Measurements from ENCODE around the gene SPEG.
A peak's percentile ranks its signal among the peaks of the same experiment; 100 is the strongest.

SPEG gene

DNA sequence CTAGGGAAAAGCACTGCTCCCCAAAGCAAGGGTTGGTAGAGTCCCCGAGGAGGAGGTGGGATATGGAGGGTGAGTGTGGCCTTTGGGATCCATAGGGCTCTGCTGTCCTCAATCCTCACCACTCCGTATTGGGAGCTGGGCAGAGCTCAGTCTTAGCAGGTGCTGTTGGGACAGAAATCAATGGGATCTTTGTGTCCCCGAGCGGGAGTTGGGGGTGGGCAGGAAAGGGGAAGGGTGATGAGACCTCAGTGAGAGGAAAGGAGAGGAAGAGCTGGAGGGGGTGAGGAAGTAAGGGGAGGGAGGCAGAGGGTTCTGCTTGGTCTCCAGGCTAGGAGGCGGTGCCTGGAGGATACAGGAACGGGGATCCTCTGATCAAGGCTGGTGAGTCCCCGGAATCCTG is 82.2 kb downstream of the SPEG start:
- TF ChIP-seq, protein P1, sequence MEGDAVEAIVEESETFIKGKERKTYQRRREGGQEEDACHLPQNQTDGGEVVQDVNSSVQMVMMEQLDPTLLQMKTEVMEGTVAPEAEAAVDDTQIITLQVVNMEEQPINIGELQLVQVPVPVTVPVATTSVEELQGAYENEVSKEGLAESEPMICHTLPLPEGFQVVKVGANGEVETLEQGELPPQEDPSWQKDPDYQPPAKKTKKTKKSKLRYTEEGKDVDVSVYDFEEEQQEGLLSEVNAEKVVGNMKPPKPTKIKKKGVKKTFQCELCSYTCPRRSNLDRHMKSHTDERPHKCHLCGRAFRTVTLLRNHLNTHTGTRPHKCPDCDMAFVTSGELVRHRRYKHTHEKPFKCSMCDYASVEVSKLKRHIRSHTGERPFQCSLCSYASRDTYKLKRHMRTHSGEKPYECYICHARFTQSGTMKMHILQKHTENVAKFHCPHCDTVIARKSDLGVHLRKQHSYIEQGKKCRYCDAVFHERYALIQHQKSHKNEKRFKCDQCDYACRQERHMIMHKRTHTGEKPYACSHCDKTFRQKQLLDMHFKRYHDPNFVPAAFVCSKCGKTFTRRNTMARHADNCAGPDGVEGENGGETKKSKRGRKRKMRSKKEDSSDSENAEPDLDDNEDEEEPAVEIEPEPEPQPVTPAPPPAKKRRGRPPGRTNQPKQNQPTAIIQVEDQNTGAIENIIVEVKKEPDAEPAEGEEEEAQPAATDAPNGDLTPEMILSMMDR (IDR thresholded peaks at IDR 0.05) = no peak

DNA sequence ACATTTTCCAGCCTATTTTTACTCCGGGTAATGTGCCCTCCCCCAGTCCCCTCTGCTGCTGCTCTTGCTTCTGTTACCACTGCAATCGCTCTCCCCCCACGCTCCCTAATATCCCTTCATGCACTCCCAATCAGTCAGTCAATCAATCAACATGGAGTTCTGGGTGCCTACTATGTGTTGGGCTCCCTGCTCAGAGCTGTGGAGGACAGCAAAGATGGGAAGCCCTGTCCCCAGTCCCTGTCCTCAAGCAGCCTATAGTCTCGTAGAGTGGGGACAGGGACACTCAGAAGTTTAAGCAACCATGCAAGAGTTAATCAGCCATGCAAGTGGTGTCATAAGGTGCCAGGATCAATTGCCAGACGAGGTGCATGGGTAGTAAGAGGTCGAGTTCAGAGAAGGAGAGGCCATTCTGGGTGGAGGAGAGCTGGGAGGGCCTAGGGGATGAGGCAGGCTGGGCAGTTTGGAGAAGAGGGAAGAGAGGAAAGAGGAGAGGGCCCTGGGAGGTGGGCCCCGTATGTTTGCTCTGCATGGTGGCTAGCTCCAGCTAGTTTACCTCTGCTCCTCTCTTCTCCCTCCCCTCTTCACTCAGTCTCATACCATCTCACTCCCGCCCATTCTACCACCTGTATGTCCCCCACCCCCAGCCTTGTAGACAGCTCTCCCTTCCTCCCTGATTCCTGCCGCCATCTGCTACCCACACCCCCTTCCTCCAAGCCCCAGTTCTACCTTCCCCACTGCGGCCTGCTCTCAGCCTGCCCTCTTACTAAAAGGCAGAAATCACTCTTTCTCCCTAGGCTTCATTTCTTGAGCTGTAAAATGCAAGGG is 83.5 kb downstream of the SPEG start:
- TF ChIP-seq, protein P1 (IDR thresholded peaks at IDR 0.05) = no peak

DNA sequence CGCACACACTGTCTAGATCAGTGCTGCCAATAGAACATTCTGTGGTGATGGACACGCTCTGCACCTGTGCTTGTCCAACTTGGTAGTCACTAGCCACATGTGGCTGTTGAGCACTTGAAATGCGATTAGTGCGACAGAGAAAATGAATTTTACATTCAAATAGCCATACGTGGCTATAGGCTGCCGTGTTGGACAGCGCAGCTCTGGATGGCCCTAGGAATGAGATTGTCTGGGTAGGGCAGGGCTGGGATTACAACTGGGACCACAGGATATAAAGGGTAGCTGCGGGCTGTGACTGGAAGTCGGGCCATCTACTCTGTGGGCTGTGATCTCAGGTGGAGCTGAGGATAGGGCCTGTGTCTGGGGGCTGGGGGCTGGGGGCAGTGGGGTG is 84.9 kb downstream of the SPEG start:
- TF ChIP-seq, protein P1 (IDR thresholded peaks at IDR 0.05) = no peak

DNA sequence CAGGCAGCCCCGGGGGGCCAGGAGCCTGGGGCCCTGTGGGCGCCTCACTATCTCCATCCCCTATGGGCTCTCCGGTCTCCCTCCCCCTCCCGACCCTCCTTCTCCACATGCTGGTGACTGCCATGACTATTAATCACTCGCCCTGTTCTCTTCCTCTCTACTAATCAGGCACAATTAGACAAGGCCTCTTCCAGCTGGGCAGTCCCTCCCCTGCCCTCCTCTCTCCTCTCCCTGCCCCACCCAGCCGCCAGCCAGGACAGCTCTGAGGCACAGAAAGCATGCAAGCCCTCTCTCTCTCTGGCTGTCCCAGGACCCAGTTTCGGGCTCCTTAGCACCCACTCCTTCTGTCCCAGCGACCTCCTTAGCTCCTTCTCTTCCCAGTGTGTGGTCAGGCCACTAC is 85.4 kb downstream of the SPEG start:
- TF ChIP-seq, protein P1 (IDR thresholded peaks at IDR 0.05) = no peak

DNA sequence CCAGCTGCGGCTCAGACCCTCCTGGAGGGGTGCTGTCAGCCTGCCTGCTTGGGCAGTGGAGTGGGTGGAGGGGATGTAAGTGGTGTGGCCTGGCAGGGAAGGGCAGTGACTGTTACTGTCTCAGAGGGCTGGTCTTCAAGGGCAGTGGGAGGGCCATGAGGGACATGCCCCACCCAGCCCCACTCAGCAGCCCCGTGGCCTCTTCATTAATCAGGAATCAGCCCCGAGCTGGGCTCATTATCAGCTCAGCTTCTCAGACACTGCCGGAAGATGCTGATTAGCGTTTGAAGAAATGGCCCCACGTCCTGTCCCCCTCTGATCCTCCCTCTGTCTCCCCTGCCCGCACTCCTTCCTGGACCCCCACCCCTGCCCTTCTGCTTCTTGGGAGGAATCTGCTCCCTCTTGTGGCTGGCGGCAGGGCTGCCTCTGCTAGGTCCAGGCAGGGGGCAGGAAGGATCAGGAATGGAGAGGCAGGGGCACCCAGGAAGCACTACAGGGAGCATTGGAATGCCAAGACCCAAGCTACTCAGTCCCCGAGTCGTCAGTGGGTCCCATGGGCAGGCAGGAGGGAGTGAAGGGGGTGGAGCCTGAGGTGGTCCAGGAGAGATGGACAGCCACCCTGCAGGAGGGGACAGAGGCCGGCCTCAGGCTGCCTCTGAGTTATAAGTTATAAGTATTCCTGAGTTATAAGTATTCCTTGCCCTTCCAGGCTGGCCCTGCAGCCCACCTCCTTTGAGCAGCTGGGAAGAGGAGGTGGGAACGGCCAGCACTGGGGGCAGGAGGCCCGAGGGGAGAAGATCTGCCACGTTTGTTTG is 86.6 kb downstream of the SPEG start:
- TF ChIP-seq, protein P1 (IDR thresholded peaks at IDR 0.05) = peak; percentile 50

DNA sequence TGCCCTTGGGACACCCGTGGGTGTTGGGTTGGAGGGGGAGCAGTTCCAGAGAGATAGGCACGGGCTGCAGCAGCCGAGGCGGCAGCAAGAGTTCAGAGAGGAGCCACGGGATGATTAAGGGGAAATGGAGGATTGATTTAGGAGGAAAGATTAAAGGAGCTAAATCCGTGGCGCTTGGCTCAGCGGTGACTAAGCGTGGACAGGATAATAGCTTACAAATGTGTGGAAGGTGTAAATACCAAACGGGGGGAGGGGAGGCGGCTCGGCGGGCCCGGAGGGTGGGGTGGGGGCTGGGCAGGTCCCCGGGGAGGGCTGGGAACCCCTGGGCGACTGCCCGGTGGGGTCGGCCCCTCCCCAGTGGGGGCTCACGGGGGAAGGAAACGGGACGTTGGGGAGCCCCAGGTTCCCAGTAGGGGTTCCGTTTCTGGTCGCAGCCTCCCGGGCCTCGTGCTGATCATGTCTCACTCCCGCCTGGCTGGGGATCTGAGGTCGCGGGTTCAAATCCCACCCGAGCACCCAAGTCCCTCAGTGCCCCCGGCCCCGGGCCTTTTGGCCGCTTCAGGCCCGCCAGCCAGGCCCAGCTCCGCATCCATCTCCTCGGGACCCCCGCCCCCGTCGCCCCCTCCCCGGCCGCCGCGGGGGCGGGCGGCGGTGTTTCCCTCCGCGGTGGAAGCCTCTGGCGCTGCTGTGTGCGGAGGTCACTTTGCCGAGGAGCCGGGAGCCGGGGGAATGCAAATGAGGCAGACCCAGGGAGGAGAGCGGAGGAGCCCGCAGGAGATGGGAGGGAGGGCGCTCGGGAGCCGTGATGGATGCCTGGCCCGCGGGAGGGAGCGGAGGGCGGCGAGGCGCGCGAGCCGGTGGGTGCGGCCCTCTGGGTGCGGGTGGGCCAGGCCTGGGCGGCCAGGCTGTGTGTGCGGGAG is 87.7 kb downstream of the SPEG start:
- TF ChIP-seq, protein P1 (IDR thresholded peaks at IDR 0.05) = no peak

DNA sequence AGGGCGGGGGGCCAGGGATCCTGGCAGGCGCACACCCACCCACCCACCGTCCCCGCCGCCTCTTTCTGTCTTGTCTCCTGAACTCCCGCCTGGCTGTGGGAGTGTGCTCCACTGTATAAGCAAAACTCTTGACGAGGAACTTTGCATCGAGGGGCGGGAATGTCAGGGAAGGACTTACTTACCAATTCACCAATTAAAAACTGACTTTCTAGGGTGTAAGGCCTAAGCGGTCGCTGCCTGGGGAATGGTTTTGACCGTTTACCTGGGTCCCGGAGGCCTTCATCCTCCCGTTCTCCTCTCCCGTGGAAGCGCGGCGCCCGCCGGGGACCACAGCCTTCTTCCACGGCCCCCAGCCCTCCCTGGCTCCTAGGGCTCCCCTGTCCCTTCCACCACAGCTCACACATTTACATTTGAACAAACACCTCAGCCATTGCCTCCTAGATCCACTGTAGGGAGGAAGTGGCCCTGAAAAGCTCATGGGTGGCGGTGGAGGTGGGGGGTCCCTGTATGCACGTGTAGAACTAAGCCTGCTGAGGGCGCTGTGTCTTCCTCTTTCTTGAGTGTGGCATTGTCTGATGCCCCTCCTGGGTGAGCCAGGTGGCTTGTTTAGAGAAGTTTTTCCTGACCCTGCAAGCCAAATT is 88.5 kb downstream of the SPEG start:
- TF ChIP-seq, protein P1 (IDR thresholded peaks at IDR 0.05) = no peak
